Mesothelial cell of epicardium (in vitro differentiated cells): ENCODE data around the gene ITGAV. TPM values are rescaled to one million over a fixed set of nuclear protein-coding genes. Genes with fewer than 3 reads are reported as not detected.

Experiments used
- DNase-seq, 2 experiments: peaks; one replicate each; pipeline ENCODE4 v3.0.0; 2021; ENCODE audit warnings: low spot score in 2 of 2; ENCODE audit not compliant: unreplicated experiment in 2 of 2
- H3K27ac Mint-ChIP-seq: 2 replicates; pipeline ENCODE4 v1.8.0; 2021; ENCODE audit warnings: mixed read lengths
- H3K27me3 Mint-ChIP-seq: 2 replicates; pipeline ENCODE4 v1.8.0; 2021; ENCODE audit warnings: low read depth, mixed read lengths
- H3K36me3 Mint-ChIP-seq: 2 replicates; pipeline ENCODE4 v1.8.0; 2021; ENCODE audit warnings: mixed read lengths
- H3K4me1 Mint-ChIP-seq: 2 replicates; pipeline ENCODE4 v1.8.0; 2021; ENCODE audit warnings: mixed read lengths
- H3K4me3 Mint-ChIP-seq: 2 replicates; pipeline ENCODE4 v1.8.0; 2021; ENCODE audit warnings: mild to moderate bottlenecking, moderate library complexity, mixed read lengths
- H3K9me3 Mint-ChIP-seq: 2 replicates; pipeline ENCODE4 v1.8.0; 2021; ENCODE audit warnings: mixed read lengths
- CTCF ChIP-seq: fragments of 200-600 bp; sonication (generic); IDR thresholded peaks from one replicate; pipeline ENCODE4 v1.5.0; 2021; ENCODE audit warnings: antibody characterized with exemption; ENCODE audit not compliant: unreplicated experiment
- total RNA-seq: library from RNA; stranded (reverse); gene quantifications from 3 replicates; pipeline ENCODE4 v1.2.1, GENCODE V29; 2021

Gene ITGAV
- total RNA-seq, 1 donor from 2014 or later = 100 TPM

DNA sequence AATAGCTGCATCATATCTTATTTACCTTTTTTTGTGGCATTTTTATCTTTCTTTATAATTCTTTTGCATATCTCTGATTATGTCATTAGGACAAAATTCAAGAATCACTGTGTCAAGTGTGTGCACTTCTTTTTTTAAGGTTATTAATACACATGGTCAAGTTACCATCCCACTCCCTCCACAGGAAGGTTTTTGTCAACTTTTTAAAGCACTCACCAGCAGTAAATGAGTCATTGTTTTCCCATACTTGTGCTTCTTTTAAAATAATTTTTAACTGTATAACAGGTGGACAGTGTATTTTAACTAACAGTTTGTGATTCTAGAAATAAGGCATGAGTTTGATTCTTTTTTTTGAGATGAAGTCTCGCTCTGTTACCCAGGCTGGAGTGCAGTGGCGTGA lies 58.3 kb downstream of the ITGAV start:
- no peak overlapping the region for H3K27ac Mint-ChIP-seq
- H3K9me3 Mint-ChIP-seq = no peaks in the 10 kb centered on the region
- H3K4me1 Mint-ChIP-seq = peaks cover 9% of the 10 kb centered on the region
- H3K4me3 Mint-ChIP-seq = no peak overlapping the region
- no peaks in the 10 kb centered on the region for H3K27me3 Mint-ChIP-seq
- DNase-seq = no peak
- TF ChIP-seq CTCF = no peak
- H3K36me3 Mint-ChIP-seq = peaks cover 20% of the 10 kb centered on the region

DNA sequence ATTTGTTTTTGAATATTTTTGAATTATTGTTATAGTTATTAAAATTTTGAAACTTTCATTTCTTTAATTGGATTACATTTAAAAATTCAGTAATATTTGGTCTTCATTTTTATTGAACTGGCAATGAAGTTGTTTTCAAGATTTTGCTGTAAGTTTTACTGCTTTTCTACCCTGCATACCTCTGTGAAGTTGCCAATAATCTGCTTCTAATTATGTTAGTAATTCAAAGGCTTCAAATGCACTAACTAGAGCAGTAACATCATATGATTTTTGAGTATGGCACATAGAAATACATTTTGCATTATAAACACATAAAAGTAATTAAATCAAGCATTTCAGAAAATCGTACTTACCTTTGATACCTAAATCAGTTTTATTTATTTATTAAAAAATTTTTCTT lies 63.7 kb downstream of the ITGAV start:
- DNase-seq = no peak
- no peak overlapping the region for H3K27ac Mint-ChIP-seq
- no peaks in the 10 kb centered on the region for H3K27me3 Mint-ChIP-seq
- H3K36me3 Mint-ChIP-seq = peaks cover 30% of the 10 kb centered on the region
- no peak for TF ChIP-seq CTCF
- no peaks in the 10 kb centered on the region for H3K4me1 Mint-ChIP-seq
- H3K9me3 Mint-ChIP-seq = no peaks in the 10 kb centered on the region
- H3K4me3 Mint-ChIP-seq = no peak overlapping the region

DNA sequence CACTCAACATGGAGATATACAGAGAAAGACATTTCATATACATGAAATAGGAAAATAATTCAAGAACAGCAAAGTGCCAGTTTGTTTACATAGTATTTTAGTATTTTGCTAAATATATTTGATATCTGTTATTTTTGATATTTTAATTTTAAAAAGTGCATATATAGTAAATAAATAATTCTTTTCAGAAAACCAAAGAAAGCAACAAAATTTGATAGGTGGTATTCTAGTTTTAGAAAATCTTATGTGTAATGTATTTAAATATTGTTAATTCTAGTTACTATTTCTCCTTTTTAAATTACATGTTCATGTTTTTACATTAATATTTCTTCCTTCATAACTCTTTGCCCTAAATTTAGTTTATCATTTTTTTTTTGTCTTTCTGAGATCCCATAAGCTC lies 69.5 kb downstream of the ITGAV start:
- no peak for DNase-seq
- Mint-ChIP-seq H3K4me1 (no peaks in the 10 kb centered on the region), H3K9me3 (no peaks in the 10 kb centered on the region), H3K4me3 (no peak overlapping the region), H3K27me3 (no peaks in the 10 kb centered on the region), H3K36me3 (peaks cover 27% of the 10 kb centered on the region), H3K27ac (no peak overlapping the region)
- TF ChIP-seq CTCF = no peak

- no peak overlapping the region for H3K4me3 Mint-ChIP-seq
- H3K36me3 Mint-ChIP-seq = peaks cover 28% of the 10 kb centered on the region
- H3K9me3 Mint-ChIP-seq = no peaks in the 10 kb centered on the region
- TF ChIP-seq CTCF = no peak
- DNase-seq = no peak
- H3K27ac Mint-ChIP-seq = no peak overlapping the region
- no peaks in the 10 kb centered on the region for H3K4me1 Mint-ChIP-seq
- no peaks in the 10 kb centered on the region for H3K27me3 Mint-ChIP-seq
Measured at GRCh38 chr2:186664385-186665043, 74.7 kb downstream of the ITGAV start.

- Mint-ChIP-seq H3K9me3 (peaks cover 19% of the 10 kb centered on the region), H3K4me1 (no peaks in the 10 kb centered on the region), H3K36me3 (peaks cover 71% of the 10 kb centered on the region), H3K27ac (no peak overlapping the region), H3K27me3 (no peaks in the 10 kb centered on the region), H3K4me3 (no peak overlapping the region)
- no peak for DNase-seq
- TF ChIP-seq CTCF = no peak
Measured at GRCh38 chr2:186669146-186669545, 79.3 kb downstream of the ITGAV start.

DNA sequence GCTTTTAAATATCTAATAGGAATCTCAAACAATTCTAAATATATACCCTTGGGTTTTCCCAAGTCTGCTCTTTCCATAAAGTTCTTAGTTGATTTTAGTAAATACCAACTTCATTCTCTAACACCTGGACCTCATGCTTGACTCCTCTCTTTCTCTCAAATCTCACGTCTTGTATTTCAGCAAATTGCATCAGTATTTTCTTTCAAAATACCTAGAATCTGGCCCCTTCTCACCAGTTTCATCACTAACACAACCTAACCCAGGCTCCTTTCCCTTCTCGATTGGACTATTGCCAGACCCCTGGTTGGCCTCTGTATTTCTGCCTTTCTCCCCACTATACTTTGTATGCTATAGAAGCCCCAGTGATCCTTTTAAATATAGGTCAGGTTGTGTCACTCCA lies 81.0 kb downstream of the ITGAV start:
- H3K4me1 Mint-ChIP-seq = no peaks in the 10 kb centered on the region
- no peak overlapping the region for H3K4me3 Mint-ChIP-seq
- DNase-seq = no peak
- H3K36me3 Mint-ChIP-seq = peaks cover 72% of the 10 kb centered on the region
- no peak overlapping the region for H3K27ac Mint-ChIP-seq
- peaks cover 19% of the 10 kb centered on the region for H3K9me3 Mint-ChIP-seq
- no peak for TF ChIP-seq CTCF
- no peaks in the 10 kb centered on the region for H3K27me3 Mint-ChIP-seq
